22Rv1 (cell line): ENCODE results near the gene DIRAS1.

Experiments
- ZFX ChIP-seq: fragments of 450-650 bp; IDR thresholded peaks from 2 replicates; pipeline ENCODE4 v1.6.1; 2017; ENCODE audit warnings: antibody characterized with exemption, borderline replicate concordance
- TF ChIP-seq, protein P1 (sequence below): fragments of 450-650 bp; IDR thresholded peaks from 2 replicates; pipeline ENCODE4 v1.5.1; 2017; ENCODE audit warnings: mild to moderate bottlenecking

DNA sequence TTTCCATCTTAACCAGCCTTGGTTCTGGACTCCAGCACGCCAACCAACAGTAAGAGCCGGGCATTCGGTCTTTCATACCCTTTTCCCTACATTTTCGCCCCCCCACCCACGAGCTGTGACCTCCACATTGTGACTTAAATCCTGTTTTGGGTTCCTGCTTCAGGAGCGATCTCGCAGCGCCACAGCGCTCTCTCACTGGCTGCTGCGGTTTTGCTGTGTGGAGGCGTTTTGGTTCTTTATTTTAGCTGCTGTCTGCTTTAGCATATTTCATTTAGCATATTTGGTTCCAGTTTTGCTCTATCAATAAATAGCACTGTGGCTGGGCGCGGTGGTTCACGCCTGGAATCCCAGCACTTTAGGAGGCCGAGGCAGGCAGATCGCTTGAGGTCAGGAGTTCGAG lies 38.2 kb upstream of the DIRAS1 start:
- TF ChIP-seq, protein P1, sequence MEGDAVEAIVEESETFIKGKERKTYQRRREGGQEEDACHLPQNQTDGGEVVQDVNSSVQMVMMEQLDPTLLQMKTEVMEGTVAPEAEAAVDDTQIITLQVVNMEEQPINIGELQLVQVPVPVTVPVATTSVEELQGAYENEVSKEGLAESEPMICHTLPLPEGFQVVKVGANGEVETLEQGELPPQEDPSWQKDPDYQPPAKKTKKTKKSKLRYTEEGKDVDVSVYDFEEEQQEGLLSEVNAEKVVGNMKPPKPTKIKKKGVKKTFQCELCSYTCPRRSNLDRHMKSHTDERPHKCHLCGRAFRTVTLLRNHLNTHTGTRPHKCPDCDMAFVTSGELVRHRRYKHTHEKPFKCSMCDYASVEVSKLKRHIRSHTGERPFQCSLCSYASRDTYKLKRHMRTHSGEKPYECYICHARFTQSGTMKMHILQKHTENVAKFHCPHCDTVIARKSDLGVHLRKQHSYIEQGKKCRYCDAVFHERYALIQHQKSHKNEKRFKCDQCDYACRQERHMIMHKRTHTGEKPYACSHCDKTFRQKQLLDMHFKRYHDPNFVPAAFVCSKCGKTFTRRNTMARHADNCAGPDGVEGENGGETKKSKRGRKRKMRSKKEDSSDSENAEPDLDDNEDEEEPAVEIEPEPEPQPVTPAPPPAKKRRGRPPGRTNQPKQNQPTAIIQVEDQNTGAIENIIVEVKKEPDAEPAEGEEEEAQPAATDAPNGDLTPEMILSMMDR, result no peak
- no peak for TF ChIP-seq ZFX
